ENCODE results near the gene CALM1. TPM values are rescaled to one million over a fixed set of nuclear protein-coding genes. Genes with fewer than 3 reads are reported as not detected.

The CALM1 gene
- total RNA-seq, 2 donors from 2014 or later = 521 to 669 TPM

Other genes with a start within 250 kb of the CALM1 start
- gene PSMC1, start 140.5 kb upstream of the CALM1 start, total RNA-seq = 100 to 1,000 TPM; 142 to 145 TPM
- gene NRDE2, start 65.1 kb upstream of the CALM1 start, total RNA-seq = 10 to 100 TPM; 20.2 to 49.6 TPM